Suprapubic skin (tissue), 4 donors: ENCODE results near the gene SEC14L3. TPM values are rescaled to one million over a fixed set of nuclear protein-coding genes. Genes with fewer than 3 reads are reported as not detected.

Source experiments
- DNase-seq, 2 donors: peaks; one replicate each; pipeline ENCODE4 v3.0.0-alpha.2; 2019; ENCODE audit warnings: low spot score in 2 of 2
- H3K27ac ChIP-seq: fragments of 200-600 bp; sonication (generic); one replicate; pipeline ENCODE4 v1.5.1; 2019
- H3K27me3 ChIP-seq: fragments of 200-600 bp; sonication (generic); one replicate; pipeline ENCODE4 v1.5.1; 2019
- H3K36me3 ChIP-seq: fragments of 200-600 bp; sonication (generic); one replicate; pipeline ENCODE4 v1.5.1; 2019
- H3K4me1 ChIP-seq: fragments of 200-600 bp; sonication (generic); one replicate; pipeline ENCODE4 v1.5.1; 2019
- H3K4me3 ChIP-seq: fragments of 200-600 bp; sonication (generic); one replicate; pipeline ENCODE4 v1.5.1; 2019; ENCODE audit warnings: mild to moderate bottlenecking
- H3K9me3 ChIP-seq: fragments of 200-600 bp; sonication (generic); one replicate; pipeline ENCODE4 v1.5.1; 2019
- EP300 ChIP-seq: sonication (generic); formaldehyde crosslinking; IDR thresholded peaks from one replicate; pipeline ENCODE4 v1.6.1; 2017; ENCODE audit warnings: antibody characterized with exemption
- POLR2A ChIP-seq, 2 donors: fragments of 450-650 bp; IDR thresholded peaks; one replicate each; pipeline ENCODE4 v1.6.1; 2017; ENCODE audit warnings: antibody characterized with exemption in 2 of 2, mild to moderate bottlenecking in 2 of 2, moderate library complexity in 2 of 2
- POLR2AphosphoS5 ChIP-seq, 3 donors: sonication (generic); formaldehyde crosslinking; IDR thresholded peaks; one replicate each; pipeline ENCODE4 v1.6.1; 2017; ENCODE audit warnings: antibody characterized with exemption in 3 of 3
- WGBS: methylation state at CpG from one replicate; pipeline ENCODE4 v1.1.5; 2018; 5-methylcytosine and 5-hydroxymethylcytosine counted together
- total RNA-seq, 4 donors: library from RNA; depleted of rRNA; stranded (reverse); fragments of >200 nt; gene quantifications; one replicate each; pipeline ENCODE4 v1.1.0, GENCODE V29; 2016
- TF ChIP-seq, protein P1 (sequence below), 2 donors: fragments of 200-600 bp in 1 of 2; fragments of 450-650 bp in 1 of 2; sonication (generic) in 1 of 2; IDR thresholded peaks; one replicate each; pipeline ENCODE4 v1.5.1; 2016 to 2019; ENCODE audit warnings: antibody characterized with exemption in 2 of 2, mild to moderate bottlenecking in 1 of 2, moderate library complexity in 1 of 2

The SEC14L3 gene
- total RNA-seq, result not detected

DNA sequence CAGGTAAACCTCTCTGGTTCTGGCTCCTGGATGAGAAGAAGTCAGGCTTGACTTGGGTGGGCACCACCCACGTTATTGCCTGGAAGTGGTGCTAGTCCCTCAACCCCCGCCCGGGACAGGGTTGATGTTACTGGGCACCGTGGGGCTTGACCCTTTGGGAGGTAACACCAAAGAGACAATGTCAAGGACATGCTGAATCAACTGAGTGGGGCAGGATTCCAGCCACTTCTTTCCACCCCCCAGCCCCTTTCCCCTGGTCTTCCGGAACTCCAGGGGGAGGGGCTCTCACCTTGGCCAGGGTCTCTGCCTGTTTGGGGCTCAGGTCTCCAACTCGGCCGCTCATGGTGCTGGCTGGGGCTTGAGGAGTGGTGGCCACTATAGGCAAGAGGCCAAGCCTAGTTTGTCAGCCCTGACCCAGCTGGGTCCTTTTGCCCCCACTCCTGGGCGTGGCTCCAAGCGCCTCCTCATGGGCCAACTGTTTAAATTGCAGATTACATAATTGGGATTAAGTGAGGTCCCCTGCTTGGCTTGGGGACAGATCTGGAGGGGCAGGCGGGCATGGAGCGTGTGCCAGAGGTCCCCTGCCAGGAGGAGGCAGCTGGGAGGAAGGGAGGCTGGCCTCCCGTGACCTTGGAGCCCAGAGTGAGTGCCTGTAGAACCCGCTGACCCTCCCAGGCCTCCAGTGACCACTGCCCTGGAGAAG, at the start of gene SEC14L3:
TSS of gene SEC14L3 (minus strand) at position 402 of the 703 bp plus-strand sequence. CDS start at position 343, 59 bp downstream.
- TF ChIP-seq, protein P1, sequence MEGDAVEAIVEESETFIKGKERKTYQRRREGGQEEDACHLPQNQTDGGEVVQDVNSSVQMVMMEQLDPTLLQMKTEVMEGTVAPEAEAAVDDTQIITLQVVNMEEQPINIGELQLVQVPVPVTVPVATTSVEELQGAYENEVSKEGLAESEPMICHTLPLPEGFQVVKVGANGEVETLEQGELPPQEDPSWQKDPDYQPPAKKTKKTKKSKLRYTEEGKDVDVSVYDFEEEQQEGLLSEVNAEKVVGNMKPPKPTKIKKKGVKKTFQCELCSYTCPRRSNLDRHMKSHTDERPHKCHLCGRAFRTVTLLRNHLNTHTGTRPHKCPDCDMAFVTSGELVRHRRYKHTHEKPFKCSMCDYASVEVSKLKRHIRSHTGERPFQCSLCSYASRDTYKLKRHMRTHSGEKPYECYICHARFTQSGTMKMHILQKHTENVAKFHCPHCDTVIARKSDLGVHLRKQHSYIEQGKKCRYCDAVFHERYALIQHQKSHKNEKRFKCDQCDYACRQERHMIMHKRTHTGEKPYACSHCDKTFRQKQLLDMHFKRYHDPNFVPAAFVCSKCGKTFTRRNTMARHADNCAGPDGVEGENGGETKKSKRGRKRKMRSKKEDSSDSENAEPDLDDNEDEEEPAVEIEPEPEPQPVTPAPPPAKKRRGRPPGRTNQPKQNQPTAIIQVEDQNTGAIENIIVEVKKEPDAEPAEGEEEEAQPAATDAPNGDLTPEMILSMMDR (IDR thresholded peaks at IDR 0.05), result no peak
- WGBS, result 68% methylated on average over 13 of the region's 13 CpGs
- Histone ChIP-seq H3K4me1 (no peaks in the 10 kb centered on the region), H3K9me3 (no peaks in the 10 kb centered on the region), H3K36me3 (no peaks in the 10 kb centered on the region), H3K4me3 (no peak within 1 kb of the TSS), H3K27ac (no peak within 1 kb of the TSS), H3K27me3 (peaks cover 16% of the 10 kb centered on the region)
- no peak for DNase-seq

- H3K9me3 ChIP-seq, result no peaks in the 10 kb centered on the region
- H3K27ac ChIP-seq, result no peak overlapping the region
- DNase-seq, result no peak
- WGBS, result 91% methylated on average over 6 of the region's 7 CpGs
- no peaks in the 10 kb centered on the region for H3K4me1 ChIP-seq
- no peaks in the 10 kb centered on the region for H3K36me3 ChIP-seq
- no peak overlapping the region for H3K4me3 ChIP-seq
- H3K27me3 ChIP-seq, result peaks cover 5% of the 10 kb centered on the region
- no peak for TF ChIP-seq POLR2A (IDR thresholded peaks at IDR 0.05)
- TF ChIP-seq, protein P1 (IDR thresholded peaks at IDR 0.05), result no peak
- no peak for TF ChIP-seq EP300
- no peak for TF ChIP-seq POLR2AphosphoS5 (IDR thresholded peaks at IDR 0.05)
These were observed 48.1 kb upstream of the SEC14L3 start for GRCh38 chr22:30519842-30520425.

DNA sequence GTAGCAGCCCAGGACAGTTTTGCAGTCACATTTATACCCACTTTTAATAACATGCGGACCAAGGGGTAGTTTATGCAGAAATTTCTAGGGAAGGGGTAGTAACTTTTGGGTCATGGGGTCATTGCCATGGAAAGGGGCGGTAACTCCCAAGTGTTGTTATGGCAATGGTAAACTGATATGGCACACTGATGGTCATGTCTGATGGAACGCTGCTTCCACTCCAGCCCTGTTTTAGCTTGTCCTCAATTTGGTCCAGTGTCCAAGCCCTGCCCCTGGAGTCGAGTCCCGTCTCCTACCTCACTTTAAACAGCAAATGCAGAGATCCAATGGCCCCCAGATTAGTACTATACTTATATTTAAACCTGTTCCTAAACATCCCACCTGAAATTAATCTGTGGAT, 44.9 kb upstream of the SEC14L3 start:
- Histone ChIP-seq H3K4me1 (no peaks in the 10 kb centered on the region), H3K4me3 (no peak overlapping the region), H3K36me3 (no peaks in the 10 kb centered on the region), H3K27ac (no peak overlapping the region), H3K9me3 (no peaks in the 10 kb centered on the region), H3K27me3 (peaks cover 3% of the 10 kb centered on the region)
- no peak for DNase-seq
- TF ChIP-seq, protein P1 (IDR thresholded peaks at IDR 0.05), result no peak
- TF ChIP-seq POLR2A (IDR thresholded peaks at IDR 0.05), result no peak
- no peak for TF ChIP-seq EP300
- no peak for TF ChIP-seq POLR2AphosphoS5 (IDR thresholded peaks at IDR 0.05)
- WGBS, result 83% methylated on average over 5 of the region's 5 CpGs

DNA sequence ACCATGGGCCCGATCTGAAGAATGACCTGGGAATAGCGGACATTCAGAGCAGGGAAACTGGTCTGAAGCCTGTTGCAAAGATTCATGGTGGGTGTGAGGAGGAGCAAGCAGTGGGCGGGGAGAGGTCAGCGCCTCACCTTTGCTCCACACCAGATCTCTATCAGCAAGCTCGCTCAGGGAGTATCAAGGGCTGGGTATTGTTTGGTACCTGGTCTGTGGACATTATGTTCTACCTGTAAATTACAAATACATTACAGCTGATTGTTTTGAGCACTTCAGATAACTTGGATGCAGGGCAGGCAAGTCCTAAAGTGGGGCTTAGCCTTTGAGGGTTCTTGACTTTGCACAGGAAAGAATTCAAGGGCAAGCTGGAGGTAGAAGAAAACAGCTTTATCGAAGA, 44.5 kb upstream of the SEC14L3 start:
- H3K27ac ChIP-seq, result no peak overlapping the region
- no peak for DNase-seq
- TF ChIP-seq POLR2AphosphoS5 (IDR thresholded peaks at IDR 0.05) (no peak), EP300 (no peak), POLR2A (IDR thresholded peaks at IDR 0.05) (no peak)
- TF ChIP-seq, protein P1 (IDR thresholded peaks at IDR 0.05), result no peak
- H3K36me3 ChIP-seq, result no peaks in the 10 kb centered on the region
- no peaks in the 10 kb centered on the region for H3K4me1 ChIP-seq
- 87% methylated on average over 4 of the region's 6 CpGs for WGBS
- peaks cover 3% of the 10 kb centered on the region for H3K27me3 ChIP-seq
- H3K9me3 ChIP-seq, result no peaks in the 10 kb centered on the region
- no peak overlapping the region for H3K4me3 ChIP-seq

DNA sequence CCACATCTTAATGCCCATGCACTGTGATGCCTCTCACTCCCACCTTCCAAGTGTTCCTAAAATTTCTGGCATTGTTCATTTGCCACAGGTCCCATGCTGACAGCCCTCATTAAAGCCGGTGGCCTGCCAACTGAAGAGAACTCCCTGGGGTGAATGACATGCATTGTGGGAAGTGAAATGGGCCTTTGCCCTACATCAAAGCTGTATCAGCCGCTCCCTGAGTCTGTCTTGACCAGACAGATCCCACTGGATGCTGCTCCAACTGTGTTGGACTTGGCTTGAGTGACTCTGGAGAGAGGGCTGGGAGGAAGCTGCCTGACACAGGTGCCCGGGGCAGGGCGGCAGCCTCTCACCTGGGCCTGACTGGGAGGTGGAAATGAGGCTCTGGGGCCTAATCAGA, 42.4 kb upstream of the SEC14L3 start:
- Histone ChIP-seq H3K4me3 (no peak overlapping the region), H3K4me1 (no peaks in the 10 kb centered on the region), H3K9me3 (no peaks in the 10 kb centered on the region), H3K36me3 (no peaks in the 10 kb centered on the region), H3K27ac (no peak overlapping the region), H3K27me3 (no peaks in the 10 kb centered on the region)
- TF ChIP-seq POLR2AphosphoS5 (IDR thresholded peaks at IDR 0.05) (no peak), EP300 (no peak)
- TF ChIP-seq, protein P1 (IDR thresholded peaks at IDR 0.05), result no peak
- WGBS, result 31% methylated on average over 2 of the region's 4 CpGs
- DNase-seq, result no peak
